Naive thymus-derived CD4-positive, alpha-beta T cell (primary cell): ENCODE results near the gene ABR. TPM values are rescaled to one million over a fixed set of nuclear protein-coding genes. Genes with fewer than 3 reads are reported as not detected.
A peak's percentile ranks its signal among the peaks of the same experiment; 100 is the strongest.
"Not testable (repeated sequence)": the region's sequence is repeated elsewhere in the genome, so short reads cannot be mapped to it uniquely, and the experiment has no call there.

Experiments
- ATAC-seq: fragments of 150-1000 bp; cut with Tn5 transposase; 2 replicates; pipeline ENCODE4 v1.10.0; 2021; ENCODE audit warnings: mild to moderate bottlenecking, moderate library complexity
- CTCF ChIA-PET: fragments of 350-600 bp; sonication (Branson Sonifier 250); formaldehyde crosslinking; loops from one replicate; lab custom pipeline; 2021; ENCODE audit warnings: antibody characterized with exemption; lab: Charles Lee
- POLR2A ChIA-PET: fragments of 350-600 bp; sonication (Branson Sonifier 250); formaldehyde crosslinking; loops from one replicate; lab custom pipeline; 2021; ENCODE audit warnings: antibody characterized with exemption, inconsistent platforms; lab: Charles Lee
- DNase-seq, 9 donors: peaks; one replicate each; pipeline versions ENCODE4 v3.0.0 to v3.0.0-alpha.2; 2020 to 2022; ENCODE audit warnings: mixed read lengths in 1 of 9
- H3K27ac ChIP-seq: one replicate; pipeline ENCODE4 v1.7.0; 2013; ENCODE audit warnings: mild to moderate bottlenecking, low read depth, low read length, moderate library complexity
- H3K27me3 ChIP-seq, 2 donors: one replicate each; pipeline ENCODE4 v1.7.0; 2013; ENCODE audit warnings: low read length in 2 of 2, mild to moderate bottlenecking in 2 of 2, moderate library complexity in 2 of 2; ENCODE audit not compliant: control insufficient read depth in 2 of 2, insufficient read depth in 2 of 2
- H3K36me3 ChIP-seq, 3 experiments: 1 replicate in 2 of 3; 2 replicates in 1 of 3; pipeline ENCODE4 v1.7.0; 2013; ENCODE audit warnings: low read length in 3 of 3, mild to moderate bottlenecking in 3 of 3, moderate library complexity in 1 of 3; ENCODE audit not compliant: insufficient read depth in 3 of 3, control insufficient read depth in 2 of 3
- H3K4me1 ChIP-seq, 2 donors: one replicate each; pipeline ENCODE4 v1.7.0; 2013; ENCODE audit warnings: low read length in 2 of 2, mild to moderate bottlenecking in 2 of 2, moderate library complexity in 1 of 2; ENCODE audit not compliant: control insufficient read depth in 2 of 2, insufficient read depth in 2 of 2
- H3K4me3 ChIP-seq: 2 replicates; pipeline ENCODE4 v1.7.0; 2013; ENCODE audit warnings: mild to moderate bottlenecking, low read length
- H3K9me3 ChIP-seq, 3 experiments: 1 replicate in 2 of 3; 2 replicates in 1 of 3; pipeline ENCODE4 v1.7.0; 2013; ENCODE audit warnings: low read length in 3 of 3; ENCODE audit not compliant: control insufficient read depth in 2 of 3
- H3K27ac Mint-ChIP-seq, 9 donors: one replicate each; pipeline ENCODE4 v1.8.0; 2020 to 2022; ENCODE audit warnings: mixed read lengths in 9 of 9, mild to moderate bottlenecking in 8 of 9, moderate library complexity in 5 of 9, inconsistent platforms in 2 of 9
- H3K27me3 Mint-ChIP-seq, 5 donors: one replicate each; pipeline ENCODE4 v1.8.0; 2021 to 2022; ENCODE audit warnings: mixed read lengths in 5 of 5, mild to moderate bottlenecking in 1 of 5
- H3K36me3 Mint-ChIP-seq, 5 donors: one replicate each; pipeline ENCODE4 v1.8.0; 2020 to 2022; ENCODE audit warnings: mixed read lengths in 5 of 5, mild to moderate bottlenecking in 3 of 5, inconsistent platforms in 1 of 5
- H3K4me1 Mint-ChIP-seq, 7 donors: one replicate each; pipeline ENCODE4 v1.8.0; 2020 to 2022; ENCODE audit warnings: mixed read lengths in 7 of 7, mild to moderate bottlenecking in 3 of 7, inconsistent platforms in 1 of 7
- H3K4me3 Mint-ChIP-seq, 10 donors: one replicate each; pipeline ENCODE4 v1.8.0; 2020 to 2022; ENCODE audit warnings: mild to moderate bottlenecking in 10 of 10, mixed read lengths in 10 of 10, moderate library complexity in 6 of 10, inconsistent platforms in 2 of 10
- H3K9me3 Mint-ChIP-seq, 11 donors: one replicate each; pipeline ENCODE4 v1.8.0; 2020 to 2022; ENCODE audit warnings: mixed read lengths in 11 of 11, mild to moderate bottlenecking in 4 of 11, inconsistent platforms in 1 of 11, moderate library complexity in 1 of 11
- intact Hi-C, 2 donors: fragments of 100-400 bp; cut with micrococcal nuclease; formaldehyde crosslinking; loops; one replicate each; pipeline ENCODE4 v1.15.1; 2023
- polyA plus RNA-seq, 2 donors: library from polyadenylated mRNA; unstranded; fragments of 300-500 nt; fragmentation: Illumina TruSeq; gene quantifications; one replicate each; pipeline ENCODE4 v1.2.3, GENCODE V29; 2021
- total RNA-seq, 6 experiments: library from RNA in 5 of 6; stranded (reverse) in 5 of 6; gene quantifications; 1 replicate in 5 of 6; 2 replicates in 1 of 6; pipeline ENCODE4 v1.2.3 and lab custom pipeline; 2021 to 2026

ABR gene
- total and polyA plus RNA-seq, 7 experiments from 2014 or later, result 13.1 to 152 (median 139) TPM

GRCh38 chr17:1156864-1157263, 22.9 kb downstream of the ABR start:
- Histone ChIP-seq H3K4me1 (no peaks in the 10 kb centered on the region), H3K27me3 (no peaks in the 10 kb centered on the region), H3K9me3 (no peaks in the 10 kb centered on the region), H3K4me3 (no peak overlapping the region), H3K36me3 (no peaks in the 10 kb centered on the region), H3K27ac (no peak overlapping the region)
- no peaks in the 10 kb centered on the region for H3K9me3 Mint-ChIP-seq
- ATAC-seq (no peak), DNase-seq (no peak)
- ChIA-PET POLR2A (no interaction called here), CTCF (no interaction called here)
- H3K27ac Mint-ChIP-seq, result no peak overlapping the region
- intact Hi-C loops, result no loop called here
- peaks cover 0 to 9% (median 0%) of the 10 kb centered on the region in 5 donors for H3K36me3 Mint-ChIP-seq
- H3K27me3 Mint-ChIP-seq, result no peaks in the 10 kb centered on the region
- H3K4me3 Mint-ChIP-seq, result no peak overlapping the region
- peaks cover 0 to 2% (median 0%) of the 10 kb centered on the region in 7 donors for H3K4me1 Mint-ChIP-seq

- ChIA-PET POLR2A (no interaction called here), CTCF (no interaction called here)
Observed at GRCh38 chr17:1154704-1155103, 25.1 kb downstream of the ABR start.

GRCh38 chr17:1153795-1154546, 25.8 kb downstream of the ABR start:
- no peaks in the 10 kb centered on the region for H3K36me3 ChIP-seq
- Mint-ChIP-seq H3K27ac (no peak overlapping the region), H3K36me3 (peaks cover 0 to 12% (median 5%) of the 10 kb centered on the region in 5 donors), H3K4me1 (no peaks in the 10 kb centered on the region), H3K9me3 (no peaks in the 10 kb centered on the region), H3K4me3 (no peak overlapping the region), H3K27me3 (no peaks in the 10 kb centered on the region)
- intact Hi-C loops, result no loop called here
- H3K9me3 ChIP-seq, result no peaks in the 10 kb centered on the region
- H3K4me3 ChIP-seq, result no peak overlapping the region
- no peaks in the 10 kb centered on the region for H3K4me1 ChIP-seq
- POLR2A ChIA-PET, result no interaction called here
- H3K27me3 ChIP-seq, result no peaks in the 10 kb centered on the region
- no peak for DNase-seq
- no peak overlapping the region for H3K27ac ChIP-seq
- ATAC-seq, result no peak
- CTCF ChIA-PET, result no interaction called here

More at GRCh38 chr17:1154704-1155103, 25.1 kb downstream of the ABR start:
- H3K4me1 ChIP-seq, result no peaks in the 10 kb centered on the region
- Mint-ChIP-seq H3K4me3 (no peak overlapping the region), H3K27ac (no peak overlapping the region), H3K27me3 (no peaks in the 10 kb centered on the region), H3K4me1 (no peaks in the 10 kb centered on the region), H3K9me3 (no peaks in the 10 kb centered on the region), H3K36me3 (peaks cover 0 to 11% (median 4%) of the 10 kb centered on the region in 5 donors)
- no peak overlapping the region for H3K27ac ChIP-seq
- no peaks in the 10 kb centered on the region for H3K36me3 ChIP-seq
- no peak overlapping the region for H3K4me3 ChIP-seq
- H3K27me3 ChIP-seq, result no peaks in the 10 kb centered on the region
- no peak for ATAC-seq
- H3K9me3 ChIP-seq, result no peaks in the 10 kb centered on the region
- intact Hi-C loops, result no loop called here
- no peak for DNase-seq

DNA sequence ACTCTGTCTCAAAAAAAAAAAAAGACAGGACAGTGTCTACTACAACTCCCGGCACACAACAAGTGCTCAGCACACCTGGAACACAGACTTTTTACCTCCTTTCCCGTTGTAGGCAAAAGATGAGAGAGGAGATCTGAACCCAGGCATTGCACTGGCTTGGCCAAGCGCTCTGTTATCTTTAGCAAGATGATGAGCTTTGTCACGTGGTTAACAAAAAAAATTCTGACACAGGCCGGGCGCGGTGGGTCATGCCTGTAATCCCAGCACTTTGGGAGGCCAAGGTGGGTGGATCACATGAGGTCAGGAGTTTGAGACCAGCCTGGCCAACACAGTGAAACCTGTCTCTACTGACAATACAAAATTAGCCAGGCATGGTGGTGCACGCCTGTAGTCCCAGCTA, 27.2 kb downstream of the ABR start:
- CTCF ChIA-PET, H3K27ac Mint-ChIP-seq: not testable (repeated sequence)

GRCh38 chr17:1150863-1151600, 28.7 kb downstream of the ABR start:
- peak; percentile 50 for ATAC-seq

More for the DNA sequence above, 27.2 kb downstream of the ABR start:
- H3K27ac ChIP-seq, H3K4me1 Mint-ChIP-seq, H3K4me3 Mint-ChIP-seq, H3K4me1 ChIP-seq, intact Hi-C loops, H3K4me3 ChIP-seq, ATAC-seq, H3K36me3 ChIP-seq, H3K27me3 ChIP-seq, H3K9me3 ChIP-seq, H3K9me3 Mint-ChIP-seq, DNase-seq, H3K36me3 Mint-ChIP-seq, H3K27me3 Mint-ChIP-seq: not testable (repeated sequence)
- POLR2A ChIA-PET, result interaction anchor here (0.6 kb wide), 1 partner anchor 68 kb away, joined by 3 read pairs; no protein-coding TSS in a partner anchor

DNA sequence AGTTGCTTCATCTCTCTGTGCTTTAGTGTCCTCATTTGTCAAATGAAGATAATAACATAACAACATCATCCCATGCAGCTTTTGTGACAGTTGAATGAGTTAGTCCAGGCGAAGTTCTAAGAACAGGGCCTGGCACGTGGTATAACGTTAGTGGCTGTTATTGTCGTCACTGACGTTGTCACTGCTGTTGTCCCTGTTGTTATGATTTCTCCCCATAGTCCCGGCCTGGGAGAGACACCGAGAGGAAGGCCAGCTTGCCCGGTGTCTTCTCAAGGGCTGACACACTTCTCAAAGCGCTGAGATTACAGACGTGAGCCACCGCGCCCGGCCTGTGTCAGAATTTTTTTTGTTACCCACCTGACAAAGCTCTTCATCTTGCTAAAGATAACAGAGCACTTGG, 29.9 kb downstream of the ABR start:
- Histone ChIP-seq H3K4me1 (no peaks in the 10 kb centered on the region), H3K9me3 (no peaks in the 10 kb centered on the region), H3K4me3 (no peak overlapping the region), H3K27me3 (no peaks in the 10 kb centered on the region), H3K27ac (no peak overlapping the region), H3K36me3 (no peaks in the 10 kb centered on the region)
- no peak overlapping the region for H3K27ac Mint-ChIP-seq
- CTCF ChIA-PET, result no interaction called here
- peaks cover 0 to 6% (median 5%) of the 10 kb centered on the region in 5 donors for H3K36me3 Mint-ChIP-seq
- DNase-seq (no peak), ATAC-seq (no peak)
- intact Hi-C loops, result no loop called here
- H3K27me3 Mint-ChIP-seq, result no peaks in the 10 kb centered on the region
- H3K4me1 Mint-ChIP-seq, result no peaks in the 10 kb centered on the region
- POLR2A ChIA-PET, result no interaction called here
- H3K4me3 Mint-ChIP-seq, result no peak overlapping the region
- peaks cover 0 to 8% (median 0%) of the 10 kb centered on the region in 11 donors for H3K9me3 Mint-ChIP-seq

More at GRCh38 chr17:1150863-1151600, 28.7 kb downstream of the ABR start:
- no peaks in the 10 kb centered on the region for H3K27me3 ChIP-seq
- CTCF ChIA-PET, result interaction anchor here (1.0 kb wide), 1 partner anchor 214 kb away, joined by 4 read pairs; no protein-coding TSS in a partner anchor
- H3K4me3 Mint-ChIP-seq, result no peak overlapping the region
- H3K4me3 ChIP-seq, result no peak overlapping the region
- H3K36me3 ChIP-seq, result no peaks in the 10 kb centered on the region
- H3K27ac Mint-ChIP-seq, result no peak overlapping the region
- no peak for DNase-seq
- no peak overlapping the region for H3K27ac ChIP-seq
- no peaks in the 10 kb centered on the region for H3K9me3 ChIP-seq
- H3K27me3 Mint-ChIP-seq, result no peaks in the 10 kb centered on the region
- H3K9me3 Mint-ChIP-seq, result peaks cover 0 to 8% (median 0%) of the 10 kb centered on the region in 11 donors
- H3K36me3 Mint-ChIP-seq, result peaks cover 0 to 9% (median 5%) of the 10 kb centered on the region in 5 donors
- no peaks in the 10 kb centered on the region for H3K4me1 ChIP-seq
- H3K4me1 Mint-ChIP-seq, result no peaks in the 10 kb centered on the region
- intact Hi-C loops, result no loop called here
- POLR2A ChIA-PET, result no interaction called here
